Measurements from ENCODE around the gene BCAR3.
"Not testable (repeated sequence)": the region's sequence is repeated elsewhere in the genome, so short reads cannot be mapped to it uniquely, and the experiment has no call there.

The BCAR3 gene

GRCh38 chr1:93573940-93574469 lies 107.6 kb downstream of the BCAR3 start:
- peak; percentile 25 for DNase-seq

DNA sequence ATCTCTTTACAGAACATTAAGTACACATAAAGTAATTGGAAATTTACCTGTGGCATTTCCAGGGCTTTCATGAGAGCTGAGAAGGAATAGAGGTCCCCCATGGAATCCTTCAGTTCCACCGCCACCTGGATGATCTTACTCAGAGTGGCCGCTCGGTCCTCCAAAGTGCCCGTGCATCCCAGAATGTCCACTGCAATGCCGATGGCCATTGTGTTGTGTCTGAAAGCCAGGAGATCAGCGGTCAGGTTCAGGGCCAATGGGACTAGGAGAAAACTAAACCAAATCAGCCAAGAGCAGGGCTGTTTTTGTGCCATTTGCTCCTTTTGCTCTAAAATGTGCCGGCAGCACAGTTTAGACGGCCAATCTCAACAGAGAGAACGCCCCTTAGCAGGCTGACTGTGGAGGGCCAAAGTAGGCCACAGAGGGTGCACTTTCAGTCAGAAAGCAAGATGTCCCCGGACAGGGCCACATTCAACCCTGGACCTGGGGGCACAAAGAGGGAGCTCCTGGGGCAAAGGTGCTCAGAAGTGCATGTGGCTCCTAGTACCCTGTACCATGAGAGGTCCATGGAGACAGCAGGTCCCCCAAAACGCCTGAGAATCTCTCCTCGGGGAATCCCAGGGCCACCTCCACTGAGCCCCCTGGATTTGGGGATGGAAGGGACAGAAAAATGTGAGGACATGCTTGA lies 109.9 kb downstream of the BCAR3 start:
- DNase-seq: no peak

DNA sequence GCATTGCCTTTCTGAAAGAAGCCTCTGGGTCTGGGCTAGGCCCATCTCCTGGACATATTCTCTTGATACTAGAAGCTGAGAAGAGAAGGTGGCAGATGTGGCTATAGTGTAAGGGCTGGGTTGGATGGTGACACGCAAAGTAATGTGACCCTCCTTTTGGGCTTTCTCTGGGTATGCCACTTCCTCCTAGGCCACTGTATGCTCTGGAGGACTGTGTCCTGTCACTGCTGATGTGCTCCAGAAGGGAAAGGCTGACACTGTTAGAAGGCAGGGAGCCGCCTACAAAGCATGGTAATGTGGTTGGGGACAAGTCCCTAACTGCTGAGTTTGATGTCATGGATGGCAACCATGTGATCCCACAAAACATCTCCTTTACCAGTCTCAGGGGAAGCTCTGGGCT lies 112.1 kb downstream of the BCAR3 start:
- DNase-seq: no peak

DNA sequence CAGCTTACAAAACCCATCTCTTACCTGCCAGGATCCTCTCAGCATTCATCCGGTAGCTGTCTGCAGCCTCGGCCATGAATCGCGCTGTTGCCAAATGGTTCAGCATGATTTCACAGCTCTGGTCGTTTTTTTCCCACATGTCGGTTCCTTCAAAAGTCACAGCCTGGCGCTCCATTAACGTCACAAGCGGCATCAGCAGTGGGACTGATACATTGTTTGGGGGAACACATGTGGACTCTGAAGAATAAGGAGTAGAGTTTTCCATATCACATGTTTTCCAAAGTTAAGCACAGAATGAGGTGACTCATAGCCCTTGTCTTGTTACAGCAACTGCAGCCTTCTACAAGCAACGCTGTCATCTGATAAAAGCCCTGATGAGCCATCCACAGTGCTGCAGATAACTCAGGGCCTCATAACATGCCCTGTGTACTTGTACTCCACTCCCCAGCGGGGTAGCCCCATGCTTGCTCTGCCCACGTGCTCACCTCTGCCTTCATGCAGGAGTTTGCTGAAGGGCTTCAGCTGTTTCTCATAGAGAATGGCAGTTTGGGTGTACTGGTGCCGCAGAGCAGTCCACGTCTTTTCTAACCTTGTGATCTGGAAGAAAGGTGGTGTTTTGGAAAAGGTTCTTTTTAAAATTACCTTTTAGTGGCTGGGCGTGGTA lies 114.2 kb downstream of the BCAR3 start:
- DNase-seq: no peak

DNA sequence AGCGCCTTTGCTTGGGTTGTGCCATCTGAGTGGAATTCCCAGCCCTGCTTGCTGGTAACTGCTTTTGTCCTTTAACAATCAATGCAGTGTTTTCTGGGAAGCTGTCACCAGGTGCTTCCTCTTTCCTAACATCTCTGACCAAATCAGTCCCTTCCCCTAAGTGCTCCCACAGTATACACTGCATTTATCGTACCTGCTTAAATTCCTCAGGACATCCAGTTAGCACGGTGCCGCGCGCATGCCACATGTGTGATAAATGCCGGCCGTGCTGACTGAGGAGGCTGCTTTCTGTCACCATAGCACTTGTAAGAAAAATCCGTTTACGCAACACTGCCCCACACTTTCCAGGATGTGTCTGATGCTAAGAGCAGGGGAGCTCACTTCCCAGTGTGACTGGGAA lies 115.4 kb downstream of the BCAR3 start:
- no peak for DNase-seq

GRCh38 chr1:93565496-93566206 lies 116.0 kb downstream of the BCAR3 start:
- no peak for DNase-seq

- DNase-seq: no peak
Observed at GRCh38 chr1:93559695-93560094, 121.9 kb downstream of the BCAR3 start.

DNA sequence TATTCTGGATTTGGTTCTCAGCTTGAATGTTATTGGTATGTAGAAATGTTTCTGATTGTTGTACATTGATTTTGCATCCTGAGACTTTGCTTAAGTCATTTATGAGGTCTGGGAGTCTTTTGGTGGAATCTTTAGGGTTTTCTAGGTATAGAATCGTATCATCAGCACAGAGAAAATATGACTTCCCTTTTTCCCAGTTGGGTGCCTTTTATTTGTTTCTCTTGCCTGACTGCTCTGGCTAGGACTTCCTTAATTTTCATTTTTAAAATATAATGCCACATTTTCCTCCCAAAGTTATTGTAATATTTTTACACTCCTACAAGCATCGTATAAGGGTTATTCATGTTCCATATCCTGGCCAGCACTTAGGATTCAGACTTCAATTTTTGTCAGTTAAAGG lies 122.6 kb downstream of the BCAR3 start:
- no peak for DNase-seq

DNA sequence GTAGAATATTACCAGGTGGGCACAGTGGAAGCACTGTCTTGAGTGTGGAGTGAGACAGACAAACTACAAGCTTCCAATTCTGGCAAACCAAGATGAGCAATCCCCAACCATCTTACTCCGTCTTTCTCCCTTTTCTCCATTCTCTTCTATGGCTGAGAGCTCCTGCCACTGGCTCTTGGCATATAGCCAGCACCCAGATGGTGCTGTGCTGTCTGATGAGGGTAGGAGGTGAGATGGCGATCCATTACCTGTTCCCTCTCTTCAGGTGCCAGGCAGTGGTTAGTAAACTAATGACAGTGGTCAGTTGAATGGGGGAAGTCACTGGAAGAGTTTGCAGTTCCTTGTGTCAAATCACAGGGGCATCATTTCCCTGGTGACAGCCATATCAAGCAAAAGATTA lies 125.3 kb downstream of the BCAR3 start:
- DNase-seq: peak; percentile 19

- no peak for DNase-seq
Observed at GRCh38 chr1:93554883-93555872, 126.5 kb downstream of the BCAR3 start.

DNA sequence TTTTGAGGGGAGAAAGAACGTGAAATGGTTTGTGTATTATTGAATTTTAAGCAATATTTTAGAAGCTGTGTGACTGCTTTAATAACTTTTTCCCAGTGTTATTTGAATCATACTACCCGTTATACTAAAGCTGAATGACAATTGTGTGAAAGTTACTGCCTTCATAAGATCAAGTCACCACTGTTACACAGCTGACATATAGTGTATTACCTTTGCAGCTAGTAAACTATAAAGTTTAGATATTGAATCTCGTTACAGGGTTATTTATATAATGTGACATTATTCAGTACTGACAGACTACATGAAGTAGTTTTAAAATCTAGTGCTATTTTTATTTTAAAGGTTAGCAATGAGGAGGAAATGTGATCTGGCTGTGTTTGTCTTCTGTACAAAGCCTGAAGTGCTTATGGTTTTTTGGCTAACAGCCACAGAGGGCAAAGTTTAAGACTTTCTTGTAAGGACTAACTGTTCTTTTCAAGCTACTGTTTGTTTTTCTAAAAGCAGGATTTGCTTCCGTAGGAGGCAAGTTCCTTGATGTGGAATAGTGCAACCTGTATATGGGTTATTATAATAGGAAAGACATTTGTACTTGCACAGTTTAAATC lies 127.6 kb downstream of the BCAR3 start:
- not testable (repeated sequence) for DNase-seq

GRCh38 chr1:93552741-93553455 lies 128.7 kb downstream of the BCAR3 start:
- no peak for DNase-seq

GRCh38 chr1:93549811-93550210 lies 131.8 kb downstream of the BCAR3 start:
- no peak for DNase-seq

DNA sequence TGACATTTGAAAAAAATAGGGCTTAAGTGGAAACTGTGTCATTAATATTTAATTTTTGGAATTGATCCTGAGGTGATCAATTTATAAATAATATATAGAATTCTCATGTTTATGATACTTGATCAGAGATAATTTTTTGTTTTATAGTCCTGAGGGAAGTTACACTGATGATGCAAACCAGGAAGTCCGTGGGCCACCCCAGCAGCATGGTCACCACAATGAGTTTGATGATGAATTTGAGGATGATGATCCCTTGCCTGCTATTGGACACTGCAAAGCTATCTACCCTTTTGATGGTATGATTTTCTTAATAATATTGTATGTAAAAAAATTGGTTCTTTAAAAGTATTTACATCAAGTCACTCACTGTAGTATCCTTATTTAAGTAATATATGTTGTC lies 132.5 kb downstream of the BCAR3 start:
- DNase-seq: no peak

- DNase-seq: no peak
Observed at GRCh38 chr1:93546162-93546863, 135.3 kb downstream of the BCAR3 start.

DNA sequence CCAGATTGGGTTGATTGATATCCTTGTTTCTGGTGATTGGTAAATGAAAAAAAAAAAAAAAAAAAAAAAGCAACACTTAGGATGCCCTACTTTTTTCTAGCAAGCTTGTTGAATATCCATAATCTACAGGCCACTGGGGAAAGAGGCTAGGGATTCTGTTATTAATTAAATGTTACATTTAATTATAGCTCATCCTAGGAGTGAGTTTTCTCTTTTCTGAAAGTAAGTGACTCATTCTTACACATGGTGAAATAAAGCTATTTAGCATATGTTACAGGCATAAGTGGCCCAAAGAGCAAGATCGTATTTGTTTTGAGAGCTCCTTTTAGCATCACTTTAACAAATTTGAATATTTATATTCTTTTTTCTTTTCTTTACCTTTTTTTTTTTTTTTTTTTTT lies 139.2 kb downstream of the BCAR3 start:
- no peak for DNase-seq

- no peak for DNase-seq
Observed at GRCh38 chr1:93541045-93541444, 140.6 kb downstream of the BCAR3 start.

- no peak for DNase-seq
Observed at GRCh38 chr1:93537924-93538323, 143.7 kb downstream of the BCAR3 start.

- DNase-seq: no peak
Observed at GRCh38 chr1:93537396-93537795, 144.2 kb downstream of the BCAR3 start.

- no peak for DNase-seq
Observed at GRCh38 chr1:93533677-93534076, 148.0 kb downstream of the BCAR3 start.

Data from NCI-H1092 treated with DMSO at 0.1 percent for 48 hours (cell line).